GM21367 (cell line): ENCODE results near the gene INO80B.
A peak's percentile ranks its signal among the peaks of the same experiment; 100 is the strongest.
"Not testable (repeated sequence)": the region's sequence is repeated elsewhere in the genome, so short reads cannot be mapped to it uniquely, and the experiment has no call there.

Experiments
- ATAC-seq: cut with Tn5 transposase; IDR thresholded peaks from one replicate; pipeline ENCODE4 v1.9.1; 2021; ENCODE audit not compliant: unreplicated experiment

The INO80B gene

GRCh38 chr2:74425523-74425922 is 29.4 kb upstream of the INO80B start:
- ATAC-seq, result no peak

GRCh38 chr2:74426181-74426758 is 28.6 kb upstream of the INO80B start:
- no peak for ATAC-seq

- no peak for ATAC-seq
Observed at GRCh38 chr2:74427551-74427950, 27.3 kb upstream of the INO80B start.

- no peak for ATAC-seq
Observed at GRCh38 chr2:74428675-74429074, 26.2 kb upstream of the INO80B start.

GRCh38 chr2:74429487-74430451 is 25.1 kb upstream of the INO80B start:
- ATAC-seq, result no peak

- no peak for ATAC-seq
Observed at GRCh38 chr2:74430502-74430901, 24.4 kb upstream of the INO80B start.

- ATAC-seq, result no peak
Observed at GRCh38 chr2:74436111-74436805, 18.6 kb upstream of the INO80B start.

- no peak for ATAC-seq
Observed at GRCh38 chr2:74436848-74437695, 17.8 kb upstream of the INO80B start.

GRCh38 chr2:74438248-74438647 is 16.6 kb upstream of the INO80B start:
- ATAC-seq, result no peak

GRCh38 chr2:74439373-74439772 is 15.5 kb upstream of the INO80B start:
- no peak for ATAC-seq

- ATAC-seq, result no peak
Observed at GRCh38 chr2:74439803-74440377, 15.0 kb upstream of the INO80B start.

GRCh38 chr2:74440378-74441169 is 14.3 kb upstream of the INO80B start:
- ATAC-seq, result peak; percentile 90

GRCh38 chr2:74441170-74441689 is 13.7 kb upstream of the INO80B start:
- ATAC-seq, result no peak

GRCh38 chr2:74441690-74442482 is 13.0 kb upstream of the INO80B start, which contains the start of gene RTKN:
Gene RTKN, minus strand, starts transcription at chr2:74441937. Its CDS starts 121 bp downstream, at chr2:74441816.
- no peak for ATAC-seq

GRCh38 chr2:74442483-74443297 is 12.2 kb upstream of the INO80B start:
- not testable (repeated sequence) for ATAC-seq

- no peak for ATAC-seq
Observed at GRCh38 chr2:74444498-74445318, 10.2 kb upstream of the INO80B start.
